CD4-positive, alpha-beta T cell (primary cell): Measurements from ENCODE around the gene CAMTA1. TPM values are rescaled to one million over a fixed set of nuclear protein-coding genes. Genes with fewer than 3 reads are reported as not detected.

ENCODE experiments used
- ATAC-seq: fragments of 200-7000 bp; cut with Tn5 transposase; one replicate; pipeline ENCODE4 v1.10.0; 2022; ENCODE audit warnings: mild to moderate bottlenecking; ENCODE audit not compliant: poor library complexity
- CTCF ChIA-PET: fragments of 350-600 bp; sonication (Branson Sonifier 250); formaldehyde crosslinking; loops from one replicate; lab custom pipeline; 2021; ENCODE audit warnings: antibody characterized with exemption, inconsistent platforms; lab: Charles Lee
- POLR2A ChIA-PET: fragments of 350-600 bp; sonication (Branson Sonifier 250); formaldehyde crosslinking; loops from one replicate; lab custom pipeline; 2021; ENCODE audit warnings: antibody characterized with exemption, inconsistent platforms; lab: Charles Lee
- DNase-seq, 14 experiments: peaks; one replicate each; pipeline ENCODE4 v3.0.0-alpha.2; 2013 to 2020; ENCODE audit warnings: mixed read lengths in 2 of 14
- H3K27ac ChIP-seq, 2 donors: one replicate each; pipeline versions ENCODE4 v1.5.1 to v1.7.0; 2013; ENCODE audit warnings: low read length in 2 of 2, low read depth in 1 of 2, mild to moderate bottlenecking in 1 of 2
- H3K27me3 ChIP-seq, 2 experiments: 1 replicate in 1 of 2; 2 replicates in 1 of 2; pipeline versions ENCODE4 v1.6.1 to v1.7.0; 2013; ENCODE audit warnings: low read length in 2 of 2, control low read depth in 1 of 2, mild to moderate bottlenecking in 1 of 2, moderate library complexity in 1 of 2; ENCODE audit not compliant: insufficient read depth in 2 of 2, control insufficient read depth in 1 of 2
- H3K36me3 ChIP-seq: one replicate; pipeline ENCODE4 v1.6.1; 2013; ENCODE audit warnings: low read length, control low read depth; ENCODE audit not compliant: insufficient read depth
- H3K4me1 ChIP-seq: one replicate; pipeline ENCODE4 v1.6.1; 2013; ENCODE audit warnings: low read length, control low read depth; ENCODE audit not compliant: insufficient read depth
- H3K4me3 ChIP-seq: one replicate; pipeline ENCODE4 v1.5.1; 2013; ENCODE audit warnings: mild to moderate bottlenecking, low read length, moderate library complexity
- H3K9me3 ChIP-seq, 2 experiments: 1 replicate in 1 of 2; 2 replicates in 1 of 2; pipeline versions ENCODE4 v1.6.1 to v1.7.0; 2013; ENCODE audit warnings: low read length in 2 of 2, mild to moderate bottlenecking in 2 of 2, control low read depth in 1 of 2, moderate library complexity in 1 of 2; ENCODE audit not compliant: control insufficient read depth in 1 of 2, insufficient read depth in 1 of 2
- H3K27ac Mint-ChIP-seq: one replicate; pipeline ENCODE4 v1.8.0; 2020; ENCODE audit warnings: mixed read lengths
- H3K27me3 Mint-ChIP-seq: one replicate; pipeline ENCODE4 v1.8.0; 2021; ENCODE audit warnings: mixed read lengths
- H3K36me3 Mint-ChIP-seq: one replicate; pipeline ENCODE4 v1.8.0; 2021; ENCODE audit warnings: low read depth, mixed read lengths
- H3K4me1 Mint-ChIP-seq: one replicate; pipeline ENCODE4 v1.8.0; 2021; ENCODE audit warnings: low read depth, mixed read lengths
- H3K4me3 Mint-ChIP-seq: one replicate; pipeline ENCODE4 v1.8.0; 2020; ENCODE audit warnings: mild to moderate bottlenecking, mixed read lengths
- H3K9me3 Mint-ChIP-seq: one replicate; pipeline ENCODE4 v1.8.0; 2020; ENCODE audit warnings: mixed read lengths
- CTCF ChIP-seq: fragments of 200-600 bp; IDR thresholded peaks from one replicate; pipeline ENCODE4 v1.8.0; 2022; ENCODE audit warnings: antibody characterized with exemption, mild to moderate bottlenecking
- intact Hi-C, 2 experiments: fragments of 100-400 bp; cut with DNase I in 1 of 2; cut with micrococcal nuclease in 1 of 2; formaldehyde crosslinking; loops; one replicate each; pipeline versions ENCODE4 v1.15.1 to v1.9.0; 2023 to 2025; cut with DNase I, micrococcal nuclease
- total RNA-seq, 174 experiments: library from RNA in 2 of 174; stranded (reverse) in 2 of 174; gene quantifications; one replicate each; pipeline ENCODE4 v1.2.3 and lab custom pipeline; 2021 to 2026

Gene CAMTA1
- total RNA-seq, 2 experiments from 2014 or later, result 38.6 to 39.3 TPM

DNA sequence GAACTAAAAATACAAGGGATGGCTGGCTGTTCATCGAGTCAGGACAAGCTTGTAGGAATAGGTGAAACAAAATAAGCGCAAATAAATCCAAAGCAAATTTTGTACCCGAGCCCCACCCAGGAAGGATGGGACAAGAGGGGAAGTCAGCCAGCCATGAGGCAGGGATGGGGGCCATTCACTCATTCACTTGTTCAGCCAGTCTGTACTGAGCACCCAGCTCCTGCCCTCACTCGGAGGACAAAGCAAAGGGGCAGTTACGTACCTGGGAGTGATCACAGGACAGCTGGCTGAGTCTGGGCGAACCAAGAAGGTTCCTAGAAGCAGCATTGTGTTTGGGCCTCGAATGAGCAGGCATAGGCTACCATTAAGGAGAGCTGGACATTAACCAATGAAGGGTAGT lies 891.9 kb downstream of the CAMTA1 start:
- intact Hi-C loops, result no loop called here
- H3K4me3 Mint-ChIP-seq, result peak overlapping the region; percentile 59
- TF ChIP-seq CTCF, result no peak

GRCh38 chr1:7677815-7678214 lies 892.6 kb downstream of the CAMTA1 start:
- Mint-ChIP-seq H3K4me3 (no peak overlapping the region), H3K36me3 (no peaks in the 10 kb centered on the region), H3K4me1 (no peaks in the 10 kb centered on the region), H3K9me3 (no peaks in the 10 kb centered on the region), H3K27ac (no peak overlapping the region), H3K27me3 (no peaks in the 10 kb centered on the region)
- ATAC-seq, result no peak
- no peaks in the 10 kb centered on the region for H3K9me3 ChIP-seq
- no peak overlapping the region for H3K4me3 ChIP-seq
- ChIA-PET POLR2A (no interaction called here), CTCF (no interaction called here)
- intact Hi-C loops, result no loop called here
- peaks cover 22% of the 10 kb centered on the region for H3K4me1 ChIP-seq
- DNase-seq, result no peak
- H3K27me3 ChIP-seq, result peaks cover 0 to 6% of the 10 kb centered on the region in 2 experiments
- H3K36me3 ChIP-seq, result no peaks in the 10 kb centered on the region
- H3K27ac ChIP-seq, result no peak overlapping the region
- TF ChIP-seq CTCF, result no peak

More for the DNA sequence above, 891.9 kb downstream of the CAMTA1 start:
- H3K4me3 ChIP-seq, result no peak overlapping the region
- H3K27me3 Mint-ChIP-seq, result no peaks in the 10 kb centered on the region
- ChIA-PET POLR2A (no interaction called here), CTCF (interaction anchor here (1.3 kb wide), 1 partner anchor 10 kb away, joined by 3 read pairs; no protein-coding TSS in a partner anchor)
- no peaks in the 10 kb centered on the region for H3K9me3 ChIP-seq
- no peaks in the 10 kb centered on the region for H3K9me3 Mint-ChIP-seq
- no peak for DNase-seq
- H3K36me3 ChIP-seq, result no peaks in the 10 kb centered on the region
- no peaks in the 10 kb centered on the region for H3K36me3 Mint-ChIP-seq
- ATAC-seq, result no peak
- H3K4me1 ChIP-seq, result peaks cover 23% of the 10 kb centered on the region
- H3K27ac ChIP-seq, result no peak overlapping the region
- no peaks in the 10 kb centered on the region for H3K4me1 Mint-ChIP-seq
- peaks cover 0 to 6% of the 10 kb centered on the region in 2 experiments for H3K27me3 ChIP-seq
- no peak overlapping the region for H3K27ac Mint-ChIP-seq

GRCh38 chr1:7678491-7679158 lies 893.4 kb downstream of the CAMTA1 start:
- CTCF ChIA-PET, result interaction anchor here (1.2 kb wide), 1 partner anchor 11 kb away, joined by 5 read pairs; no protein-coding TSS in a partner anchor

More at GRCh38 chr1:7678491-7679158, 893.4 kb downstream of the CAMTA1 start:
- Histone ChIP-seq H3K36me3 (no peaks in the 10 kb centered on the region), H3K4me3 (no peak overlapping the region), H3K27me3 (peaks cover 0 to 6% of the 10 kb centered on the region in 2 experiments), H3K4me1 (peaks cover 15% of the 10 kb centered on the region), H3K9me3 (no peaks in the 10 kb centered on the region), H3K27ac (no peak overlapping the region)
- TF ChIP-seq CTCF, result no peak
- DNase-seq (no peak), ATAC-seq (no peak)
- Mint-ChIP-seq H3K9me3 (no peaks in the 10 kb centered on the region), H3K27ac (no peak overlapping the region), H3K4me3 (peak overlapping the region; percentile 63), H3K4me1 (no peaks in the 10 kb centered on the region), H3K36me3 (no peaks in the 10 kb centered on the region), H3K27me3 (no peaks in the 10 kb centered on the region)
- intact Hi-C loops, result no loop called here
- POLR2A ChIA-PET, result interaction anchor here (1.2 to 3.0 kb wide), 2 partner anchors 21 to 27 kb away, joined by 4 to 22 read pairs; no protein-coding TSS in a partner anchor
